ENCODE results near the gene KCNQ1OT1.

KCNQ1OT1 gene

GRCh38 chr11:2669634-2670469, 29.9 kb downstream of the KCNQ1OT1 start:
- no peak for DNase-seq (ENCODE audit: low read depth, low spot score)

- no peak for DNase-seq (ENCODE audit: low read depth, low spot score)
Measured at GRCh38 chr11:2668876-2669275, 30.9 kb downstream of the KCNQ1OT1 start.

GRCh38 chr11:2667940-2668339, 31.9 kb downstream of the KCNQ1OT1 start:
- no peak for DNase-seq (ENCODE audit: low read depth, low spot score)

- no peak for DNase-seq (ENCODE audit: low read depth, low spot score)
Measured at GRCh38 chr11:2666828-2667570, 32.8 kb downstream of the KCNQ1OT1 start.

- no peak for DNase-seq (ENCODE audit: low read depth, low spot score)
Measured at GRCh38 chr11:2666401-2666741, 33.4 kb downstream of the KCNQ1OT1 start.

- DNase-seq (ENCODE audit: low read depth, low spot score) = no peak
Measured at GRCh38 chr11:2665526-2666400, 34.0 kb downstream of the KCNQ1OT1 start.

- no peak for DNase-seq (ENCODE audit: low read depth, low spot score)
Measured at GRCh38 chr11:2664791-2665525, 34.8 kb downstream of the KCNQ1OT1 start.

- no peak for DNase-seq (ENCODE audit: low read depth, low spot score)
Measured at GRCh38 chr11:2664376-2664775, 35.4 kb downstream of the KCNQ1OT1 start.

- no peak for DNase-seq (ENCODE audit: low read depth, low spot score)
Measured at GRCh38 chr11:2663915-2664314, 35.9 kb downstream of the KCNQ1OT1 start.

- DNase-seq (ENCODE audit: low read depth, low spot score) = no peak
Measured at GRCh38 chr11:2663506-2663905, 36.3 kb downstream of the KCNQ1OT1 start.

- DNase-seq (ENCODE audit: low read depth, low spot score) = no peak
Measured at GRCh38 chr11:2662430-2663299, 37.1 kb downstream of the KCNQ1OT1 start.

GRCh38 chr11:2662024-2662312, 37.8 kb downstream of the KCNQ1OT1 start:
- DNase-seq (ENCODE audit: low read depth, low spot score) = no peak

- DNase-seq (ENCODE audit: low read depth, low spot score) = no peak
Measured at GRCh38 chr11:2661173-2662023, 38.4 kb downstream of the KCNQ1OT1 start.

- no peak for DNase-seq (ENCODE audit: low read depth, low spot score)
Measured at GRCh38 chr11:2660357-2660939, 39.3 kb downstream of the KCNQ1OT1 start.

GRCh38 chr11:2657697-2658284, 42.0 kb downstream of the KCNQ1OT1 start:
- DNase-seq (ENCODE audit: low read depth, low spot score) = no peak

GRCh38 chr11:2656859-2657258, 42.9 kb downstream of the KCNQ1OT1 start:
- DNase-seq (ENCODE audit: low read depth, low spot score) = no peak

- DNase-seq (ENCODE audit: low read depth, low spot score) = no peak
Measured at GRCh38 chr11:2655834-2656622, 43.8 kb downstream of the KCNQ1OT1 start.
